Glomerular endothelial cell (primary cell): ENCODE data around the gene SYNDIG1. TPM values are rescaled to one million over a fixed set of nuclear protein-coding genes. Genes with fewer than 3 reads are reported as not detected.
"Not testable (repeated sequence)": the region's sequence is repeated elsewhere in the genome, so short reads cannot be mapped to it uniquely, and the experiment has no call there.

Experiments
- DNase-seq: peaks from one replicate; pipeline ENCODE4 v3.0.0-alpha.2; 2011; ENCODE audit warnings: low read depth, low spot score; ENCODE audit errors: extremely low read depth
- total RNA-seq: library from RNA; depleted of rRNA; stranded (reverse); fragments of >200 nt; gene quantifications from 2 replicates; pipeline ENCODE4 v1.2.3, GENCODE V29; 2015

Gene SYNDIG1
- total RNA-seq, 1 donor from 2014 or later, result not detected

- DNase-seq, result not testable (repeated sequence)
Measured at GRCh38 chr20:24626141-24626540, 156.7 kb downstream of the SYNDIG1 start.

GRCh38 chr20:24627291-24627690, 157.9 kb downstream of the SYNDIG1 start:
- DNase-seq, result no peak

GRCh38 chr20:24627926-24628325, 158.5 kb downstream of the SYNDIG1 start:
- no peak for DNase-seq

GRCh38 chr20:24628985-24629384, 159.6 kb downstream of the SYNDIG1 start:
- DNase-seq, result no peak

GRCh38 chr20:24629668-24630067, 160.2 kb downstream of the SYNDIG1 start:
- no peak for DNase-seq

- no peak for DNase-seq
Measured at GRCh38 chr20:24630486-24631172, 161.2 kb downstream of the SYNDIG1 start.

- no peak for DNase-seq
Measured at GRCh38 chr20:24631173-24631505, 161.7 kb downstream of the SYNDIG1 start.

GRCh38 chr20:24632581-24632980, 163.2 kb downstream of the SYNDIG1 start:
- DNase-seq, result no peak

- DNase-seq, result no peak
Measured at GRCh38 chr20:24633026-24633425, 163.6 kb downstream of the SYNDIG1 start.

- DNase-seq, result no peak
Measured at GRCh38 chr20:24633521-24633920, 164.1 kb downstream of the SYNDIG1 start.

- DNase-seq, result no peak
Measured at GRCh38 chr20:24634855-24635254, 165.4 kb downstream of the SYNDIG1 start.

- DNase-seq, result no peak
Measured at GRCh38 chr20:24636626-24637025, 167.2 kb downstream of the SYNDIG1 start.

- DNase-seq, result no peak
Measured at GRCh38 chr20:24637087-24637486, 167.7 kb downstream of the SYNDIG1 start.

GRCh38 chr20:24637941-24638340, 168.5 kb downstream of the SYNDIG1 start:
- no peak for DNase-seq

- no peak for DNase-seq
Measured at GRCh38 chr20:24638591-24639548, 169.4 kb downstream of the SYNDIG1 start.

GRCh38 chr20:24640276-24640675, 170.8 kb downstream of the SYNDIG1 start:
- DNase-seq, result no peak

GRCh38 chr20:24640686-24641085, 171.3 kb downstream of the SYNDIG1 start:
- DNase-seq, result no peak

- no peak for DNase-seq
Measured at GRCh38 chr20:24643731-24644626, 174.6 kb downstream of the SYNDIG1 start.

GRCh38 chr20:24646321-24646720, 176.9 kb downstream of the SYNDIG1 start:
- DNase-seq, result no peak

GRCh38 chr20:24647713-24648112, 178.3 kb downstream of the SYNDIG1 start:
- no peak for DNase-seq

- no peak for DNase-seq
Measured at GRCh38 chr20:24648481-24648880, 179.1 kb downstream of the SYNDIG1 start.
